HepG2 (cell line): ENCODE results near the gene TTLL4. TPM values are rescaled to one million over a fixed set of nuclear protein-coding genes. Genes with fewer than 3 reads are reported as not detected.

Source experiments
- ATAC-seq: fragments of 200-7000 bp; cut with Tn5 transposase; 3 replicates; pipeline ENCODE4 v1.9.1; 2020; ENCODE audit warnings: mild to moderate bottlenecking, moderate library complexity
- BruUV-seq: library from RNA; stranded (reverse); fragments of 400-500 nt; replicated peaks from 2 replicates; lab custom pipeline; 2021; lab: Mats Ljungman, UMichigan
- CTCF ChIA-PET: fragments of 300-600 bp; formaldehyde crosslinking; extraction: SDS; loops from one replicate; lab custom pipeline; 2021; ENCODE audit warnings: low total read pairs, inconsistent platforms, low intra/inter-chr PET ratio; lab: Yijun Ruan, JAX
- POLR2A ChIA-PET: fragments of 350-600 bp; sonication (Branson Sonifier 250); formaldehyde crosslinking; loops from one replicate; lab custom pipeline; 2020; ENCODE audit warnings: antibody characterized with exemption, inconsistent platforms; lab: Yijun Ruan, JAX
- DNase-seq: peaks from one replicate; pipeline ENCODE4 v3.0.0-alpha.2; 2015; ENCODE audit warnings: low spot score
- FAIRE-seq: peaks from 3 replicates; lab custom pipeline; 2011; peaks lifted over from hg19 to GRCh38; lab: Jason Lieb, UNC
- H2AFZ ChIP-seq: one replicate; pipeline ENCODE4 v1.6.1; 2011; ENCODE audit warnings: low read length, inconsistent platforms
- H3K27ac ChIP-seq: fragments of 300-600 bp; 3 replicates; pipeline ENCODE4 v1.8.0; 2011; ENCODE audit warnings: mixed run types, mild to moderate bottlenecking, mixed read lengths, low read length, inconsistent platforms; ENCODE audit not compliant: insufficient read depth; ENCODE audit errors: extremely low read length
- H3K27me3 ChIP-seq, 2 experiments: fragments of 200-600 bp in 1 of 2; 2 replicates in 1 of 2; 3 replicates in 1 of 2; pipeline versions ENCODE4 v1.6.0 to v1.8.0; 2011; ENCODE audit warnings: low read length in 2 of 2, mild to moderate bottlenecking in 2 of 2, moderate library complexity in 2 of 2, inconsistent platforms in 1 of 2; ENCODE audit not compliant: insufficient read depth in 2 of 2, control insufficient read depth in 1 of 2
- H3K36me3 ChIP-seq, 2 experiments: fragments of 200-600 bp in 1 of 2; replicated peaks in 1 of 2; 2 replicates in 1 of 2; 3 replicates in 1 of 2; pipeline versions ENCODE4 v1.5.1 to v1.8.0; 2011; ENCODE audit warnings: low read length in 2 of 2, inconsistent platforms in 1 of 2; ENCODE audit not compliant: insufficient read depth in 2 of 2, control insufficient read depth in 1 of 2
- H3K4me1 ChIP-seq: 2 replicates; pipeline ENCODE4 v1.5.1; 2012; ENCODE audit warnings: low read length, inconsistent platforms; ENCODE audit not compliant: insufficient read depth
- H3K4me2 ChIP-seq: 2 replicates; pipeline ENCODE4 v1.6.0; 2011; ENCODE audit warnings: low read depth, low read length, inconsistent platforms
- H3K4me3 ChIP-seq, 3 experiments: fragments of 200-600 bp in 1 of 3; sonication (generic), shearing (Covaris generic) in 1 of 3; replicated peaks in 1 of 3; 2 replicates each; pipeline ENCODE4 v1.5.1; 2011 to 2016; ENCODE audit warnings: low read length in 3 of 3, inconsistent platforms in 2 of 3, low read depth in 2 of 3, mild to moderate bottlenecking in 2 of 3, control low read depth in 1 of 3, mixed read lengths in 1 of 3; ENCODE audit not compliant: insufficient read depth in 1 of 3
- H3K79me2 ChIP-seq: one replicate; pipeline ENCODE4 v1.6.1; 2011; ENCODE audit warnings: low read length, inconsistent platforms; ENCODE audit not compliant: insufficient read depth
- H3K9ac ChIP-seq: 2 replicates; pipeline ENCODE4 v1.6.0; 2011; ENCODE audit warnings: mild to moderate bottlenecking, low read depth, low read length, inconsistent platforms; ENCODE audit not compliant: insufficient read depth
- H3K9me3 ChIP-seq: 2 replicates; pipeline ENCODE4 v1.5.1; 2012; ENCODE audit warnings: mild to moderate bottlenecking, low read length
- H4K20me1 ChIP-seq: 2 replicates; pipeline ENCODE4 v1.6.0; 2011; ENCODE audit warnings: inconsistent platforms, mild to moderate bottlenecking, low read length, moderate library complexity; ENCODE audit not compliant: insufficient read depth
- ARID2 ChIP-seq: sonication (generic); formaldehyde crosslinking; IDR thresholded peaks from 2 replicates; pipeline ENCODE4 v1.8.1; 2022; ENCODE audit warnings: mild to moderate bottlenecking, missing genetic modification reagents, borderline replicate concordance
- ELF4 ChIP-seq: sonication (generic); formaldehyde crosslinking; IDR thresholded peaks from 2 replicates; pipeline ENCODE4 v1.5.0; 2020; ENCODE audit warnings: missing genetic modification reagents, mild to moderate bottlenecking, moderate library complexity, borderline replicate concordance
- HNRNPK ChIP-seq: fragments of 200-400 bp; formaldehyde crosslinking; IDR thresholded peaks from 2 replicates; pipeline ENCODE4 v1.6.1; 2018; ENCODE audit warnings: low read length, low read depth, moderate library complexity, mild to moderate bottlenecking; ENCODE audit not compliant: poor library complexity, severe bottlenecking
- MTA1 ChIP-seq: sonication (generic); formaldehyde crosslinking; IDR thresholded peaks from 2 replicates; pipeline ENCODE4 v1.4.0; 2020; ENCODE audit warnings: missing genetic modification reagents, mild to moderate bottlenecking, borderline replicate concordance
- NCOR1 ChIP-seq: fragments of 200-600 bp; sonication (generic); IDR thresholded peaks from 2 replicates; pipeline ENCODE4 v1.7.0; 2017; ENCODE audit warnings: antibody characterized with exemption, low read length, borderline replicate concordance
- PRDM10 ChIP-seq: sonication (generic); formaldehyde crosslinking; IDR thresholded peaks from 2 replicates; pipeline ENCODE4 v1.4.0; 2020; ENCODE audit warnings: low read depth, missing genetic modification reagents
- WGBS: methylation state at CpG from one replicate; pipeline ENCODE4 v1.1.6; 2017; ENCODE audit warnings: low lambda C conversion rate; 5-methylcytosine and 5-hydroxymethylcytosine counted together
- in situ Hi-C: cut with HindIII; loops from 2 replicates; pipeline ENCODE4 v1.10.0; 2017; ENCODE audit warnings: low pct_unique_long_range_greater_than_20kb; ENCODE audit not compliant: extremely low pct_ligation_motif_present
- intact Hi-C: fragments of 100-400 bp; cut with micrococcal nuclease; formaldehyde crosslinking; loops from one replicate; pipeline ENCODE4 v1.10.0; 2022; ENCODE audit not compliant: unreplicated experiment
- polyA plus RNA-seq, 8 experiments: library from polyadenylated mRNA; depleted of rRNA in 3 of 8; stranded (reverse) in 7 of 8; unstranded in 1 of 8; fragments of >200 nt; fragmentation: Illumina TruSeq in 4 of 8; extraction: Trizol in 4 of 8; gene quantifications; 2 replicates each; pipeline versions ENCODE4 v1.2.1 to v1.2.3, GENCODE V29; 2011 to 2016; ENCODE audit warnings: low read depth in 4 of 8, missing spikeins in 1 of 8, mixed read lengths in 1 of 8; ENCODE audit not compliant: insufficient read depth in 1 of 8
- total RNA-seq, 5 experiments: library from RNA; depleted of rRNA; stranded (reverse); fragments of >200 nt; fragmentation: Illumina TruSeq; extraction: Trizol; gene quantifications; 2 replicates each; pipeline ENCODE4 v1.2.3, GENCODE V29; 2016; ENCODE audit warnings: low read depth in 1 of 5

The TTLL4 gene
- total and polyA plus RNA-seq, 2 of the 13 experiments (the other 11 are each of a cell fraction or from before 2014, with no cell fraction given), result 77.5 to 84.6 TPM

- ChIA-PET POLR2A (interaction anchor here (0.8 to 4.6 kb wide), 7 partner anchors 9 to 87 kb away, joined by 4 to 139 read pairs (median 18); partner anchors contain the start of genes BCS1L, CYP27A1, TTLL4 and ZNF142), CTCF (interaction anchor here (1.9 kb wide), 1 partner anchor 19 kb away, joined by 5 read pairs; no protein-coding TSS in a partner anchor)
- Histone ChIP-seq H3K9ac (peak overlapping the region; percentile 66), H3K4me3 (peak overlapping the region in 1 of 3 experiments; percentile 12; a peak in 2 of 6 replicates), H3K36me3 (peaks cover 21 to 61% of the 10 kb centered on the region in 2 experiments), H3K27me3 (no peaks in the 10 kb centered on the region), H3K79me2 (peaks cover 21% of the 10 kb centered on the region), H4K20me1 (no peaks in the 10 kb centered on the region), H3K4me1 (peaks cover 73% of the 10 kb centered on the region), H3K27ac (peak overlapping the region; percentile 95), H3K9me3 (no peaks in the 10 kb centered on the region), H2AFZ (no peak overlapping the region), H3K4me2 (peak overlapping the region; percentile 41)
- DNase-seq (no peak), ATAC-seq (no peak), FAIRE-seq (no peak)
- intact Hi-C loops, result loop anchor here (1.0 kb wide), 3 partner anchors 9 to 36 kb away; partner anchors contain the start of gene CYP27A1
- no TSS peak for BruUV-seq
- WGBS, result 100% methylated on average over 1 of the region's 1 CpG
- TF ChIP-seq NCOR1 (0 out of 2 replicates have a peak, but pooled peaks have one; percentile 2), ELF4 (CRISPR knock-in tag) (no peak), ARID2 (CRISPR knock-in tag) (peak; percentile 3; the same call in 1 of the 2 replicates), HNRNPK (peak; percentile 3), MTA1 (CRISPR knock-in tag) (no peak), PRDM10 (CRISPR knock-in tag) (no peak)
- in situ Hi-C loops, result loop anchor here (25.0 kb wide), 1 partner anchor 91 kb away; the partner anchor contains the start of gene PRKAG3
Observed at GRCh38 chr2:218746470-218746795, 35.8 kb downstream of the TTLL4 start.
